Measurements from ENCODE around the gene GABRG3.

DNA sequence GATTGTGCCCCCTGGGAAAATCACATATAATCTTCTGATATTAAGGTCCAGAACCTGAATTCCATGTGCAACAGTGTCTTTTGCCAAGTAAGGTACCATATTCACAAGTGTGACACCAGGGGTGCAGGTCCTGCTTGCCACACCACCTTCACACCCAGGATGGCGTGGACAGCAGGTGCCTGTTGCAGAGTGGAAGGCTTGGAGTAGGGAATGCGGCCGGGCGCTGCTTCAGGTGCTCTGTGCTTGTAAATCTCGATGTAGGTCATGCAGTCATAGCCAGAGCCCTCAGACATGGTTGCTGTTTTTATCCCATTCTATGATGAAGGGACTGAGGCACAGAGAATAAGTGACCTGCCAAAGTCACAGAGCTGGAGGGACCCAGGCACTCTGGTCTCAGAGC is 34.5 kb upstream of the GABRG3 start:
- no peak for TF ChIP-seq ZNF37A (tag by site-specific recombination; IDR thresholded peaks at IDR 0.05)
- TF ChIP-seq CTCF (tag by site-specific recombination; IDR thresholded peaks at IDR 0.05), result no peak
- TF ChIP-seq KLF1 (tag by site-specific recombination; IDR thresholded peaks at IDR 0.05), result no peak
- no peak for TF ChIP-seq KLF7 (tag by site-specific recombination; IDR thresholded peaks at IDR 0.05; ENCODE audit: borderline replicate concordance)
- TF ChIP-seq REST (tag by site-specific recombination; IDR thresholded peaks at IDR 0.05), result no peak
